TTC549 (cell line): ENCODE data around the gene NEO1.

ENCODE experiments used
- FAIRE-seq: peaks from 2 replicates; lab custom pipeline; 2012; peaks lifted over from hg19 to GRCh38; lab: Jason Lieb, UNC

The NEO1 gene

DNA sequence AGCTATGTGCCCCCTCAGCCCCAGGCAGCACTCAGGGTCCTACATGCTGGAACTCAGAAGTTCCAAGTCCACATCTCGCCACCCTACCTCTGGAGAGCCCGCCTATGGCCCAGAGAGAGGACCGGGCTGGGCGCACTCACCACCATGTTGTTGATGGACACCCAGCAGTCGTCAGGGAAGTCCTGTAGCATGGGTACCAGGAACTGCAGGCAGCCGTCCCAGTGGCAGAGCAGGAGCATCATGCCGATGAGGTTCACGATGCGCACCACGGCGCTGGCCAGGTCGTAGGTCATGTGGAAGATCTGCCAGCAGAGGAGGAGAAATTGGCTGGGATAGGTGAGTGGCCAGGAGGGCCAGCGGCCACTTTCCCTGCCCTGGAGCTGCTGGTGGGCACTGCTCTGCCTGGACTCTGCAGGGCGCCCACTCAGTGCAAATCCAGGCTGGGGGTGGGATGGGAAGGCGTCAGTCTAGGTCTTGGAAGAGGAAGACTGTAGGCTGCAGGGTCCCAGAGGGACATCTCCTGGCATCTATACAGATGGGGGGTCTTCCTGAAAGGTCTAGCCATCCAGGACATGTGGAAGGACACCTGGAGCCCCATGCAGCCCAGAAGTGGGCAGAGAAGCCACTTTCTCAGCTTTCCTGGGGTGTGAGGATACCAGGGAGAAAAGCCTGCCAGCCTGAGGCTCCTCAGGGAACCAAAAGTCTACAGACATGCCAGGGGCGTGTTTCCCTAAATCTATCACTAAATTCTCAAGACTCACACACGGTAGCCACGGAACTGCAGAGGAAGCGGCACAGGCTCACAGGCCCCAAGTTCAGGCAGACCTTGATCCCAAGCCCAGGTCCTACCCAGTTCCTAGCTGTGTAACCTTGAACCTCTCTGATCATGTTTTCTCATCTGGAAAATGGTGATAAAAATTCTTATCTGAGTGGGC, 280.0 kb downstream of the NEO1 start:
- no peak for FAIRE-seq

DNA sequence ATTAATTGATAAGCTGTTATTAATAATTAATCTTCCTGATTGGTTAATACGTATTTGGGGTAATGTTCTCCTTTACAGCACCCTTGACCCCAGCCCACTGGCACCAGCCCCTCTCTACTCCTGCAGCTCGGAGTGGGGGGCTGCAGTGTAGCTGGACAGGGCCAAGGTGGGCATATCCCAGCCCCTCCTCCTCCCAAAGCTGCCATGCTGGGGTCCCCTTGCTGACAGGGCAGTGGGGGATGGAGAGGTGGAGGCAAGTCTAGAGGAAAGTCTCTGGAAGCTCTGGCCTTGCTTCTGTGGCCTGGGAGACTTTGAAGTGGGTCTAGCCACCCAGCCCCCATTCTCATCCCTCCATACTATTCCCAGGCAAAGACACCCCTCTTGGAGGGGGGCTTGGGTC, 280.7 kb downstream of the NEO1 start:
- no peak for FAIRE-seq

GRCh38 chr15:73334086-73334485, 281.8 kb downstream of the NEO1 start:
- FAIRE-seq = no peak

GRCh38 chr15:73335026-73335425, 282.8 kb downstream of the NEO1 start:
- FAIRE-seq = no peak

DNA sequence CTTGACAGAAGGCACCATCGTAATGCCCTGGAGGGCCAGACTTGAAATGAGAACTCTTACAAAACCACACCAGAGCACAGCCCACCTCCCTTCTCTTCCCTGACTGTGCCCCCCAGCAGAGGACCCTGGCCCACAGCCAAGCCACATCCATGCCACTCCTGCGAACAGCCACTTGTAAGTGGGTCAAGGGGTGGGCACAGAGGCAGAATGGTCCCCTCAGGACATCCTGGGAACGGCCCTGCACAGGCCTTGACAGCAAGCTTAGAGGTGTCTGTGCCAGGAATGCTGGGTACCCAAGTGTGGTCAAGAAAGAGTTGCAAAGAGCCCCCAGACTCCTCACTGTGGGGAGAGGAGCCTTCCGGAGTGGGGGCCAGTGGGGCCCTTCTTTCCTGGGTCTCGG, 283.2 kb downstream of the NEO1 start:
- no peak for FAIRE-seq

DNA sequence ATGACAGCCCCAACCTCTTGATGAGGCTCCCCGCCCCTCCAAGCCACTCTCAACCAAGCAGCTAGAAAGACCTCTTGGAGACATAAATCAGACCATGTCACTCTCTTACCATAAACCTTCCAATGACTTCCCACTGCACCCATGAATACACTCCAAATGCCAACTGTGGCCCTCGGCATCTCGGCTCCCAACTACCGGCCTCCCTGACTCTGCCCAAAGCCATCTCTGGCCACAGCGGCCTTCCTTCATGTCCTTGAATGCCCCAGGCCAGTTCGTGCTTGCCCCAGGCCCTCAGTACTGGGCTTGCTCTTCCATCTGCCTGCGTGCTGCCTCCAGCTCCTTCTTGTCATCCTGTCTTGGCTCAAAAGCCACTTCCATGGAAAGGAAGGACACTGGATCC, 284.5 kb downstream of the NEO1 start:
- no peak for FAIRE-seq

GRCh38 chr15:73337187-73337586, 284.9 kb downstream of the NEO1 start:
- no peak for FAIRE-seq

DNA sequence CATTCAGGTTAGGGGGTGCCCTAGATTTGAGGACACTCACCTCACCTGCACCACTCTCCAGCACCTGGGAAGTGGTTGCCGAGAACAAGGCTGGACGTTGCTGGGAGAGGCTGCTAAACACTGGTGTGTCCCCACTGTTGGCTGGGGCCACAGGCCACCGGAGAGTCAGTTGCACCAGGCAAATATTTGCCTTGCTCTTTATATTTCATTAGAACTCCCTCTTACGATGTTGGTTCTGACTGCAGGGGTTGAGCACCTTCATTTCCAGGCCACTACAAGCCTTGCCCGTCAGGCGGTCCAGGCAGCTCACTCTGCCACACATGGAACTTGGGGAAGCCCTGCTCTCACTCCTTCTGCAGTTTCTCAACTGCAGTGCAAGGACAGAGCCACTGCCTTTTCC, 285.8 kb downstream of the NEO1 start:
- no peak for FAIRE-seq

- FAIRE-seq = no peak
Measured at GRCh38 chr15:73338606-73339374, 286.5 kb downstream of the NEO1 start.

DNA sequence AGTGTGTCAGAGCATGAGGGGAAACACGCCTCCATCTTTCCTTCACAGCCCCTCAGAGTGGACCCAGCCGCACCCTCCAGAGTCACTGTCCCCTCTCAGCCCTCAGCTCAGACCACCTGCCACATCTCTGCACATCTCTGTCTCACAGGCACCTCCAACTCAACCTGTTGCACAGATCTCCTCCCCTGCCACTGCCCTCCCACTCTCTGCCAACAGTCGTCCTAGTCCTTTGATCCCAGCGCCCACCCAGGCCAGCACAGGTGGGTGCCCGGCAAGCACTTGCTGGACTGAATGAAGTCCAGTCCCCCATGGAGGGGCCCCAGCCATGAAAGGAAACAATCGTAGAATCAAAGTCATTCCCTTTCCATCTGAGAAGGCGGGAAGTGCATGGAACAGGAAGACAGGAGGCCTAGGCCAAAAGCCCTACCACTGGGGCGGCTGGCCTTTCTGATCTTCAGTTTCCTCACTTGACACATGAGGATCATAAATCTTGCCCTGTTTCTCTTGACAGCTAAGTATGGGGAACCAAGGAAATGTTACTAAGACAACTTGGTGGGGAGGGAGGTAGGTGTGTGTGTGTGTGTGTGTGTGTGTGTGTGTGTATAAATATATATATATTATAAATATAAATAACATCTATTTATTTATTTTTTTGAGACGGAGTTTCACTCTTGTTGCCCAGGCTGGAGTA, 288.4 kb downstream of the NEO1 start:
- FAIRE-seq = no peak

DNA sequence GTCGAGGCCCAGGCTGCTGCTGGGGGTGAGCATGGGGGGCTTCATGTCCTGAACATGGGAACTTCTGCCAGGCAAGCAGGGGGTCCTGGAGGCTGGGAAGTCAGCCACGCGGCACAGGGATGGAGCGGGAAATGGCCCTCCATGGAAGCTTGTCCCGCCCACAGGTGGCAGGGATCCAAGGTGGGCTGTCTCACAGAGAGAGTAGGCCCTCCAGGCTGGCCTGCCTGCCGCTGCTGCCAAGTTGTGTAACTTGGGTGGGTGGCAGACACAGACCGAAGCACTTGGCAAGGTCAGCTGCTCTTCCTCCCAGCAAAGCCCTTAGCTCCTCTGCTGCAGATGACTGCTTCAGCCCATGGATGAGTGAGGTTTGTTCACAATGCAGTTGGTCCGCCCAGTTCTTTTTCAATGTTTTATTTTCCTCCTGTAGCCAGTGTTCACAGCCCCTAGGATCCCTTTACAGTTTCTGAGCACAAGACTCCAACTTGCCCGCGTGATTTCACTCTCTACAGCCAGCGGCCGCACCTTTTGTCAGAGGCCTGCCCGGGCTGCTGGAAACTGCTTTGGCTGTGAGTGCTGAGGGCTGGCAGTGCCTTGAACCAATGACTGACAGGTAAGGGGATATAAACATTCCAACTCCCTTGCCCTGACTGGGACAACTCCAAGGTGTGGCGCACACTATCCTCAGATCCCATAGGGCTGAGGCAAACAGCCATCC, 289.8 kb downstream of the NEO1 start:
- no peak for FAIRE-seq

- no peak for FAIRE-seq
Measured at GRCh38 chr15:73344056-73344455, 291.8 kb downstream of the NEO1 start.

GRCh38 chr15:73345658-73346057, 293.4 kb downstream of the NEO1 start:
- FAIRE-seq = no peak

- FAIRE-seq = no peak
Measured at GRCh38 chr15:73346735-73347312, 294.6 kb downstream of the NEO1 start.

GRCh38 chr15:73349191-73349590, 296.9 kb downstream of the NEO1 start:
- no peak for FAIRE-seq

DNA sequence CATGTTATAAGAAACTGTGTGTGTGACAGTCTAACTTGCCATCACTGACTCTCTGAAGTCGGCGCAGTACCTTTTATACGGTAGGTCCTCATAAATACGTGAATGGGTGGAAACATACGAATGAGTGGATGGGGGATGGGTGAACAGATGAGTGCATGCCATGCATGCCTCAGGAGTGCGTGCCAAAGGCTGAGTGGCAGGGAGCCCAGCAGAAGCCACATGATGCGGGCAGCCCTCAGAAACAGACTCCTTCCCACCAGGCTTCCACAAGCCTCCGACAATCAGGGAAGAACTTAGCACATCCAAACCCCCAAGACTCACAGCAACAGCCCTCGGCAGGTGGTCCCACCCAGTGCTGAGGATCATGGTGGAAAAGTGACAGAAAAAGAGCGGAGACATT, 299.8 kb downstream of the NEO1 start:
- FAIRE-seq = no peak

DNA sequence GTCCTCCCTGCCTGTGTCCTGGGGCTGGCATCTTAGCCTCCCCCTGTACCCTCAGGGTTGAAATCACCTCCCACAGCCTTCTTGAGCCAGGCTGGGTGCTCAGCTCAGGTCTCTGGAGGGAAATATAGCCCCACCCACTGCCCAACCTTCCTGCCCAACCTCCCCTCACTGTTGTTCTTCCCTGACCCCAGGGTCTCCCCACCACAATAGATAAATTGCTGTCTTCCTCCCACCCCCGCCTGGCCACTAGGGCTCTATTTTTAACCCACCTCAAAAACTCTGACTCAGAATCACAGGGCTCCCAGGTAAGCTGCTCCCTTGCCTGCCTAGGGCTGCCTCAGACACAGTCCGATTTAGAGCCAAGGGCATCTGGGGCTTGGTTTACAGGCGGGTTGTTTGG, 301.5 kb downstream of the NEO1 start:
- no peak for FAIRE-seq

DNA sequence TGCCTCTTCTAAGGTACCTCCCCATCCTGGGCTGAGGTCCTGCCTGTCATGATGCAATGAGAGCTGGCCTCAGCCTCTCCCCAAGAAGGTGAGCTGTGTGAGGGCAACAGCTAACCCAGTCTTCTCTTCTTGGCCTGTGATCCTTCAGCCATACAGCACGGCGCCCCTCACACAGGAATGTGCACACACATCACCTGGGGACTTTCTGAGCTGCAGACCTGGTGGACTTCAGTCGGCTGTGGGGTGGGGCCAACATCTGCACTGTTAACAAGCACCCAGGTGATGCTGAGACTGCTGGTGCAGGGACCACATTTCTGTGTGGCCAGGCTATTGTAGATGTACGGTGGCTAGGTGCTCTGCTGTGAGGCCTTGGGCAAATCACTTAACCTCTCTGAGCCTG, 302.0 kb downstream of the NEO1 start:
- FAIRE-seq = no peak
